Measurements from ENCODE around the gene QRICH1. TPM values are rescaled to one million over a fixed set of nuclear protein-coding genes. Genes with fewer than 3 reads are reported as not detected.

The QRICH1 gene
- total and polyA plus RNA-seq, 2 donors (not counting 3 experiments of a cell fraction or from before 2014, with no cell fraction given), result 89.7 to 116 TPM

DNA sequence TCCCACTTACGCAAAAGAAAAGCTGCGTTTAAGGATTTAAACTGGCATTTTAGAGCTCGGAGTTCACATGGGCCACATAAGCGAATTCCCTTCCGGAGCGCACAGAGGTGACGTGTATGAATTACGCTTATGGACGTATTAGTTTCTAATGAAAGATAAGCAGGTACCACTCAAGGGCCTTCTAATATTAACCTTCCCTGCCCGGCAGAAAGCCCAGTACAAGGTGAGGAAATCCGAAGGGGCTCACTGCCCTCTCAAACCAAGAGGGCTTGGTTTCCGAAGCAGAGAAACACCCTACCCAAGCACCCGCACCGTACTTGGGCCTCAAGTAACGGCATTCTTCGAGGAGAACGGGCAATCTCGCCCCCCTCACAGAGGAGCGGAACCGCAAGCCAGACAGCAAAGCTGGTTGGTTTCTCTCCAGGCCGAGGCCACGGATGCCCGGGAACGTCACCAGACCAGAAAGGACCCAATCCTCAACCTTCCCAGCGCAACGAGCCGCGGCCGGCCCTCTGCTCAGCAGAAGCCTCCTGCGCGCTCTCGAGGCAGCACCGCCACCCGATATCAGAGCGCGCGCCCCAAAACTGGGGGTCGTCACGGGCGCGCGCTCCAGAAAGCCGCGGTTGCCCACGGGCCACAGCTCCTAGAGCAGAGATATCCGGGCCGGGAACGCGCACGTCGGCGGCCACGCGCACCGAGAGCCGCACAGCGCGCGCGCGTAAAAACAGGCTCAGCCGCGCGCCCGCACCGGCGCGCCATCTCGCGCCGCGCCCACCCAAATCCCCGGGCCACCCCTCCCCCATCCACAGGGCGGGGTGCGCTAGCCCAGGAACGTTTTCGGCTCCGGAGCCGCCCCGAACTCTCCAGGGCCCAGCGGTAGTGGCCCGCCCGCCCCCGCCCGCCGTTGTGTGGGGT lies 676 bp downstream of the QRICH1 start:
- CTCF ChIA-PET, result interaction anchor here (0.8 to 3.2 kb wide), 14 partner anchors 12 to 378 kb away, joined by 3 to 47 read pairs (median 8); partner anchors contain the start of genes IMPDH2, KLHDC8B, LAMB2 and NDUFAF3
- Histone ChIP-seq H4K20me1 (replicated peaks; ENCODE audit: control insufficient read depth, extremely low read depth, insufficient read depth, low read length) (peaks cover 11% of the 10 kb centered on the region), H3K27me3 (ENCODE audit: control insufficient read depth in 2 of 2, insufficient read depth in 2 of 2, low read length in 2 of 2) (no peaks in the 10 kb centered on the region), H3K27ac (ENCODE audit: insufficient read depth, low read depth, low read length) (peak overlapping the region; percentile 93), H3K36me3 (ENCODE audit: control insufficient read depth in 2 of 2, extremely low read depth in 1 of 2, insufficient read depth in 2 of 2, low read length in 2 of 2) (peaks cover 6 to 9% of the 10 kb centered on the region in 2 experiments), H3K4me2 (ENCODE audit: insufficient read depth, low read length) (peak overlapping the region; percentile 96), H3K4me3 (replicated peaks in 1 of 3; ENCODE audit: insufficient read depth in 1 of 3, low read depth in 1 of 3, low read length in 3 of 3) (peak overlapping the region; percentile 79 to 100 (median 80)), H2AFZ (ENCODE audit: low read depth, low read length) (no peak overlapping the region), H3K9me1 (replicated peaks; ENCODE audit: control insufficient read depth, extremely low read depth, insufficient read depth, low read length) (no peaks in the 10 kb centered on the region), H3K9ac (replicated peaks; ENCODE audit: extremely low read depth, insufficient read depth, low read length) (peak overlapping the region; percentile 99), H3K79me2 (ENCODE audit: control insufficient read depth, insufficient read depth, low read length) (peaks cover 51% of the 10 kb centered on the region), H3K9me3 (replicated peaks; ENCODE audit: control insufficient read depth, insufficient read depth, low read length) (no peaks in the 10 kb centered on the region), H3K4me1 (ENCODE audit: control insufficient read depth, extremely low read depth, insufficient read depth, low read length) (peaks cover 13% of the 10 kb centered on the region)
- intact Hi-C loops (cut with micrococcal nuclease), result loop anchor here (5.0 kb wide), 3 partner anchors 249 to 334 kb away; partner anchors contain the start of genes NICN1, RHOA, TCTA and USP4
- POLR2A ChIA-PET, result interaction anchor here (0.6 to 2.6 kb wide), 10 partner anchors 10 to 319 kb away, joined by 3 to 19 read pairs (median 6); partner anchors contain the start of genes IMPDH2, NDUFAF3, RHOA and USP19
- TSS peak; percentile 86 for BruUV-seq (replicated peaks)
- dilution Hi-C loops (cut with MboI; ENCODE audit: extremely low pct_ligation_motif_present, low sequenced_read_pairs), result no loop called here
- FAIRE-seq (peak; percentile 60), DNase-seq (ENCODE audit: low read depth, low spot score) (peak; percentile 83)
- TF ChIP-seq FOS (IDR thresholded peaks at IDR 0.05; ENCODE audit: borderline replicate concordance, insufficient read depth, low read length) (no peak), POLR2AphosphoS5 (IDR thresholded peaks at IDR 0.05; ENCODE audit: insufficient read depth, low read depth, low read length) (no peak), POLR2A (IDR thresholded peaks at IDR 0.05; ENCODE audit: low read depth, low read length) (no peak), MYC (IDR thresholded peaks at IDR 0.05; ENCODE audit: low read depth, low read length) (no peak), JUN (IDR thresholded peaks at IDR 0.05; ENCODE audit: borderline replicate concordance, insufficient read depth, insufficient read length, low read depth) (no peak), EZH2 (IDR thresholded peaks at IDR 0.05; ENCODE audit: borderline replicate concordance, low read depth, low read length, severe bottlenecking) (no peak), GATA2 (IDR thresholded peaks at IDR 0.05; ENCODE audit: insufficient read depth, insufficient read length, low read depth, low read length) (no peak)
- TF ChIP-seq, protein P1, sequence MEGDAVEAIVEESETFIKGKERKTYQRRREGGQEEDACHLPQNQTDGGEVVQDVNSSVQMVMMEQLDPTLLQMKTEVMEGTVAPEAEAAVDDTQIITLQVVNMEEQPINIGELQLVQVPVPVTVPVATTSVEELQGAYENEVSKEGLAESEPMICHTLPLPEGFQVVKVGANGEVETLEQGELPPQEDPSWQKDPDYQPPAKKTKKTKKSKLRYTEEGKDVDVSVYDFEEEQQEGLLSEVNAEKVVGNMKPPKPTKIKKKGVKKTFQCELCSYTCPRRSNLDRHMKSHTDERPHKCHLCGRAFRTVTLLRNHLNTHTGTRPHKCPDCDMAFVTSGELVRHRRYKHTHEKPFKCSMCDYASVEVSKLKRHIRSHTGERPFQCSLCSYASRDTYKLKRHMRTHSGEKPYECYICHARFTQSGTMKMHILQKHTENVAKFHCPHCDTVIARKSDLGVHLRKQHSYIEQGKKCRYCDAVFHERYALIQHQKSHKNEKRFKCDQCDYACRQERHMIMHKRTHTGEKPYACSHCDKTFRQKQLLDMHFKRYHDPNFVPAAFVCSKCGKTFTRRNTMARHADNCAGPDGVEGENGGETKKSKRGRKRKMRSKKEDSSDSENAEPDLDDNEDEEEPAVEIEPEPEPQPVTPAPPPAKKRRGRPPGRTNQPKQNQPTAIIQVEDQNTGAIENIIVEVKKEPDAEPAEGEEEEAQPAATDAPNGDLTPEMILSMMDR (IDR thresholded peaks at IDR 0.05; ENCODE audit: extremely low read depth in 1 of 2, insufficient read depth in 1 of 2, low read depth in 1 of 2, low read length in 2 of 2), result no peak
- TF ChIP-seq, protein P2, sequence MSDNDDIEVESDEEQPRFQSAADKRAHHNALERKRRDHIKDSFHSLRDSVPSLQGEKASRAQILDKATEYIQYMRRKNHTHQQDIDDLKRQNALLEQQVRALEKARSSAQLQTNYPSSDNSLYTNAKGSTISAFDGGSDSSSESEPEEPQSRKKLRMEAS (IDR thresholded peaks at IDR 0.05; ENCODE audit: insufficient read depth, insufficient read length), result no peak
